Measurements from ENCODE around the gene AKAIN1.

The AKAIN1 gene

DNA sequence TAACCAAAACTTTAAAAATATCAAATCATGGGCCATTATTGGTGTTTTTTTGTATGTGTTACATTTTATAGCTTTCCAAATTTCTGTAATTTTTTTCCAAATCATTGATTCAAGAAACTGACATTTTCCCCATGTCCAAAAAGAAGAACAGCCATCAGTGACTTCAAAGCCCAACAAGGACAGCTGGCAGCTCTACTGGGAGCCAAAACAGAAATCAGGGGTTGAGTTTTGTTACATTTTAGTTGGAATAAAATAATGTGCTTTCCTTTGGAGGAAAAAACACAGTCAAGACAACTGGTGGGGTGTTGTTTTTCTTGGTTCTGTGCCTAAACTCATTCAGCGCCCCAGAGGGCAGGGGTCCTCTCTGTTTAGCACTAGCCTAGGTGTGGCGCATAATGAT is 23.8 kb downstream of the AKAIN1 start:
- Mint-ChIP-seq H3K36me3 (ENCODE audit: low read depth) (no peaks in the 10 kb centered on the region), H3K4me3 (no peak overlapping the region), H3K9me3 (no peaks in the 10 kb centered on the region), H3K27ac (no peak overlapping the region), H3K4me1 (no peaks in the 10 kb centered on the region), H3K27me3 (ENCODE audit: low read depth) (no peaks in the 10 kb centered on the region)
- no peak for TF ChIP-seq CTCF (IDR thresholded peaks at IDR 0.05; ENCODE audit: unreplicated experiment in 3 of 3)

- Mint-ChIP-seq H3K27me3 (ENCODE audit: low read depth) (no peaks in the 10 kb centered on the region), H3K4me1 (no peaks in the 10 kb centered on the region), H3K36me3 (ENCODE audit: low read depth) (no peaks in the 10 kb centered on the region), H3K9me3 (no peaks in the 10 kb centered on the region), H3K4me3 (no peak overlapping the region), H3K27ac (no peak overlapping the region)
- TF ChIP-seq CTCF (IDR thresholded peaks at IDR 0.05; ENCODE audit: unreplicated experiment in 3 of 3): no peak
These were observed 29.2 kb downstream of the AKAIN1 start for GRCh38 chr18:5167831-5168230.

GRCh38 chr18:5166606-5167280 is 30.3 kb downstream of the AKAIN1 start:
- H3K4me1 Mint-ChIP-seq: no peaks in the 10 kb centered on the region
- TF ChIP-seq CTCF (IDR thresholded peaks at IDR 0.05; ENCODE audit: unreplicated experiment in 3 of 3): no peak
- no peak overlapping the region for H3K4me3 Mint-ChIP-seq
- H3K36me3 Mint-ChIP-seq (ENCODE audit: low read depth): no peaks in the 10 kb centered on the region
- no peaks in the 10 kb centered on the region for H3K27me3 Mint-ChIP-seq (ENCODE audit: low read depth)
- no peak overlapping the region for H3K27ac Mint-ChIP-seq
- no peaks in the 10 kb centered on the region for H3K9me3 Mint-ChIP-seq

DNA sequence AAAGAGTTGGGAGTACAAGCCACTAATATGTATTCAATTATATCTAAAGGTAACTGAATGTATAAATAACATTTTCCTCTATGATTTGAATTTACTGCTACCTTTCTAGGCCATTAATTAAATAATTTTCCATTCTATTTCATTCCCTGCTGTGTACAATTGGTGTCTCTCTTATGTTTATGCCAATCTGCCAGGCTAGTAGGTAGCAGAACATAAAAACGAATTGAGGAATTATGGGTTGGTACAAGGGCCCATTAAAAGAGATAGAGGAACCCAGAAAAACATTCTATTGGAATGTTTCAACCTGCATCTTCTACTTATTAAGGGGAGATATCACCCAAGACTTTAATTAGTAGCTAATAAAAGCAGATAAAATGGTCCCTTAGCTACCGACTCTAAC is 32.2 kb downstream of the AKAIN1 start:
- no peaks in the 10 kb centered on the region for H3K27me3 Mint-ChIP-seq (ENCODE audit: low read depth)
- TF ChIP-seq CTCF (IDR thresholded peaks at IDR 0.05; ENCODE audit: unreplicated experiment in 3 of 3): no peak
- H3K36me3 Mint-ChIP-seq (ENCODE audit: low read depth): no peaks in the 10 kb centered on the region
- no peaks in the 10 kb centered on the region for H3K4me1 Mint-ChIP-seq
- H3K27ac Mint-ChIP-seq: no peak overlapping the region
- no peak overlapping the region for H3K4me3 Mint-ChIP-seq
- no peaks in the 10 kb centered on the region for H3K9me3 Mint-ChIP-seq

- Mint-ChIP-seq H3K27ac (no peak overlapping the region), H3K36me3 (ENCODE audit: low read depth) (no peaks in the 10 kb centered on the region), H3K4me3 (no peak overlapping the region), H3K27me3 (ENCODE audit: low read depth) (no peaks in the 10 kb centered on the region), H3K9me3 (no peaks in the 10 kb centered on the region), H3K4me1 (no peaks in the 10 kb centered on the region)
- TF ChIP-seq CTCF (IDR thresholded peaks at IDR 0.05; ENCODE audit: unreplicated experiment in 3 of 3): no peak
These were observed 34.9 kb downstream of the AKAIN1 start for GRCh38 chr18:5162111-5162510.

- Mint-ChIP-seq H3K27ac (no peak overlapping the region), H3K36me3 (ENCODE audit: low read depth) (no peaks in the 10 kb centered on the region), H3K4me1 (no peaks in the 10 kb centered on the region), H3K9me3 (no peaks in the 10 kb centered on the region), H3K4me3 (no peak overlapping the region), H3K27me3 (ENCODE audit: low read depth) (peaks cover 9% of the 10 kb centered on the region)
- TF ChIP-seq CTCF (IDR thresholded peaks at IDR 0.05; ENCODE audit: unreplicated experiment in 3 of 3): no peak
These were observed 38.0 kb downstream of the AKAIN1 start for GRCh38 chr18:5159080-5159479.

Data from nephron (organoid).